WERI-Rb-1 (cell line): ENCODE measurements around the gene SCUBE3.

Source experiments
- DNase-seq: peaks from one replicate; pipeline ENCODE4 v3.0.0-alpha.2; 2020
- H3K27ac ChIP-seq: fragments of 250-450 bp; sonication (Bioruptor Pico); 2 replicates; pipeline ENCODE4 v1.5.1; 2020; ENCODE audit warnings: mild to moderate bottlenecking, moderate library complexity
- H3K27me3 ChIP-seq: fragments of 250-450 bp; sonication (Bioruptor Pico); 2 replicates; pipeline ENCODE4 v1.5.1; 2021; ENCODE audit warnings: mild to moderate bottlenecking, low read depth, moderate library complexity; ENCODE audit not compliant: insufficient read depth, severe bottlenecking
- H3K36me3 ChIP-seq: fragments of 250-450 bp; sonication (Bioruptor Pico); 2 replicates; pipeline ENCODE4 v1.5.1; 2020; ENCODE audit warnings: mild to moderate bottlenecking, moderate library complexity
- H3K4me3 ChIP-seq: 2 replicates; pipeline ENCODE4 v1.5.1; 2011; ENCODE audit warnings: low read depth, mild to moderate bottlenecking, control low read depth, low read length
- H3K9me3 ChIP-seq: fragments of 250-450 bp; sonication (Bioruptor Pico); 2 replicates; pipeline ENCODE4 v1.5.1; 2021; ENCODE audit warnings: mild to moderate bottlenecking, moderate library complexity; ENCODE audit not compliant: severe bottlenecking
- TF ChIP-seq, protein P1 (sequence below): IDR thresholded peaks from 2 replicates; pipeline ENCODE4 v1.5.1; 2011; ENCODE audit warnings: low read depth, mild to moderate bottlenecking, control low read depth, inconsistent platforms, low read length

SCUBE3 gene

DNA sequence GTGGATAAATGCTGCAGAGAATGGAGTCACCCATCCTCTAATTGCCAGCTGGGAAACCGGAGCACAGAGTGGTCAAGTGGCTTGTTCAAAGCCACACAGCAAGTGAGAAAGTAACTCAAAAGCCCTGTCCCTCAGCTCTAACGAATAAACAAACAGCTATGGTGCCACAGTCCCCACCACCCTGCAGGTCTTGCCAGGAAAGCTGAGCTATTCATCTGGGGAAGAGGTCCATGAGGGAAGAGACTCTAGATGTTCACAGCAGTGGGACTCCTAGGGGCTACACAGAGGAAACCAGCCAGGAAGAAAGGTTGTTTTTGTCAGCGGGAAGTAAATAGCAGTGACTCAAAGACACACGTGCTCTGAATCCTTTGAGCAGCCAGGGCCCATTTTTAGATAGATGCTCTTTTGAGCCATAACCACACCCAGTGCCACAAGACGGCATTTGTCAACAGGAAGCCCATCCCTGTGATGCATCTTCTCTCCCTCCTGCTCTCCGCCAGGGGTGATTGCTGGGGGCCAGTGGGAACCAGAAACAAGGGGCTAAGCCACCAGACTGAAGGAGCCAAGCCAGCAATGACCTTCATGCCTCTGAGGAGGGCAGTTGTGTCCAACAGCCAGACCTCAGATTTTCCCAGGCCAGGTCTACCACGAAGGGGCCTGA is 40.2 kb upstream of the SCUBE3 start:
- Histone ChIP-seq H3K9me3 (no peaks in the 10 kb centered on the region), H3K36me3 (no peaks in the 10 kb centered on the region), H3K27ac (no peak overlapping the region), H3K27me3 (no peaks in the 10 kb centered on the region), H3K4me3 (no peak overlapping the region)
- DNase-seq, result no peak
- TF ChIP-seq, protein P1, sequence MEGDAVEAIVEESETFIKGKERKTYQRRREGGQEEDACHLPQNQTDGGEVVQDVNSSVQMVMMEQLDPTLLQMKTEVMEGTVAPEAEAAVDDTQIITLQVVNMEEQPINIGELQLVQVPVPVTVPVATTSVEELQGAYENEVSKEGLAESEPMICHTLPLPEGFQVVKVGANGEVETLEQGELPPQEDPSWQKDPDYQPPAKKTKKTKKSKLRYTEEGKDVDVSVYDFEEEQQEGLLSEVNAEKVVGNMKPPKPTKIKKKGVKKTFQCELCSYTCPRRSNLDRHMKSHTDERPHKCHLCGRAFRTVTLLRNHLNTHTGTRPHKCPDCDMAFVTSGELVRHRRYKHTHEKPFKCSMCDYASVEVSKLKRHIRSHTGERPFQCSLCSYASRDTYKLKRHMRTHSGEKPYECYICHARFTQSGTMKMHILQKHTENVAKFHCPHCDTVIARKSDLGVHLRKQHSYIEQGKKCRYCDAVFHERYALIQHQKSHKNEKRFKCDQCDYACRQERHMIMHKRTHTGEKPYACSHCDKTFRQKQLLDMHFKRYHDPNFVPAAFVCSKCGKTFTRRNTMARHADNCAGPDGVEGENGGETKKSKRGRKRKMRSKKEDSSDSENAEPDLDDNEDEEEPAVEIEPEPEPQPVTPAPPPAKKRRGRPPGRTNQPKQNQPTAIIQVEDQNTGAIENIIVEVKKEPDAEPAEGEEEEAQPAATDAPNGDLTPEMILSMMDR, result no peak

DNA sequence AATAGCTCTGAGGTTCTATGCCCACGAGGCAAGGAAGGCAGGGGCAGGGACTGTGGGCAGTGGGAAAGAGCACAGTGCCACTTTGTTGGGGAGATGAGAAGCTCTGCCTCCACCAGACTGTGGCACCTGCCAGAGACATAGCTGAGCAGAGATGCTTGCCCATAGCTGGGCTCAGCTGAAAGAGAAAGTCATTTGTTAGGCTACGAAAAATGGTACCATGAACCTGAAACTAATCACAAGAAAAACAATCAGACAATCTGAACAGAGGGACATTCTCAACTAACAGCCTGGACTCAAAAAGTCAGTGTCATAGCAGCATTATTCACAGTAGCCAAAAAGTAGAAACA is 39.7 kb upstream of the SCUBE3 start:
- H3K4me3 ChIP-seq, result no peak overlapping the region
- no peak for DNase-seq
- H3K36me3 ChIP-seq, result no peaks in the 10 kb centered on the region
- TF ChIP-seq, protein P1, result no peak
- no peaks in the 10 kb centered on the region for H3K27me3 ChIP-seq
- H3K27ac ChIP-seq, result no peak overlapping the region
- H3K9me3 ChIP-seq, result no peaks in the 10 kb centered on the region

DNA sequence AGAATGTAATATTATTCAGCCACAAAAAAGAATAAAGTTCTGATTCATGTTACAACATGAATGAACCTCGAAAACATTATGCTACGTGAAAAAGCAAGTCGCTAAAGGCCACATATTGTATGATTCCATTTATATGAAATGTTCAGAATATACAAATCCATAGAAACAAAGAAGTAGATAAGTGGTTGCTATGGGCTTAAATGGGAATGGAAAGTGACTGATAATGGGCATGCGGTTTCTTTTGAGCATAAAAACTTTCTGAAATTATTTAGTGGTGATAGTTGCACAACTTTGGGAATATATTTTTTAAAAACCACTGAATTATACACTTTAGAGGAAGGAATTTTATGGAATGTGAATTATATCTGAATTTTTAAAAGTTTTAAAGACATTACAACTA is 39.3 kb upstream of the SCUBE3 start:
- Histone ChIP-seq H3K27ac (no peak overlapping the region), H3K4me3 (no peak overlapping the region), H3K9me3 (no peaks in the 10 kb centered on the region), H3K27me3 (no peaks in the 10 kb centered on the region), H3K36me3 (no peaks in the 10 kb centered on the region)
- DNase-seq, result no peak
- TF ChIP-seq, protein P1, result no peak

DNA sequence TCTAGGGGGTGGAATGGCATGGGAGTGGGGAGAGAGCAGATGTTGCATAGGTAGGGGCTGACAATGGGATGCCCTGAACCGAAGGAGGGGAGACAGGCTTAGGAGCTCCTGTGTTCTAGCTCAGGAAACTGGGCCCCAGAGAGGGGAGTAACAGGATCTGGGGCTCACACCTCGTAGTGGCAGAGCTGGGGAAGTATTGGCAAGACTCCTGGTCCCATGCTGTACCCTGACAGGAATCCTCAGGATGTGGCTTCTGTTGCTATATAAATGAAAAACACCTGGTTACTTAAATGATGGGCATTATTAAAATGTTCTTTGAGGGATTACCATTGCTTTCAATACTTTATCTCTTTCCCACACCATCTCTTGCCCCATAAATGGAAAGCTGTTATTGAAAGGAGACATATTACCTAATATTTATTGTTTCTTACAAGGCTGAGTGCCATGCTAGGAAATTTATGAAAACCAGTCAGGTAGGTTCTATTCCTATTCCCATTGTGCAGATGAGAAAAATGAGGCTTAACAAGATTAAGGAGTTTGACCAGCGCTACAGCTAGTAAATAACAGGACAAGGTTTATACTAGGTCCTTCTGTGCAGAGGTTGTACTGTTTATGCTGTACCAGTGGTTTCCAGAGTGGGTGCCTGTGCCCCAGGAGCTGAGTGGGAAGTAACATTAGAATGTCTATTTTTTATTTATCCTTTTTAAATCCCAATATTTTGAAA is 37.3 kb upstream of the SCUBE3 start:
- Histone ChIP-seq H3K27ac (no peak overlapping the region), H3K4me3 (no peak overlapping the region), H3K36me3 (no peaks in the 10 kb centered on the region), H3K27me3 (no peaks in the 10 kb centered on the region), H3K9me3 (no peaks in the 10 kb centered on the region)
- DNase-seq, result no peak
- TF ChIP-seq, protein P1, result no peak

DNA sequence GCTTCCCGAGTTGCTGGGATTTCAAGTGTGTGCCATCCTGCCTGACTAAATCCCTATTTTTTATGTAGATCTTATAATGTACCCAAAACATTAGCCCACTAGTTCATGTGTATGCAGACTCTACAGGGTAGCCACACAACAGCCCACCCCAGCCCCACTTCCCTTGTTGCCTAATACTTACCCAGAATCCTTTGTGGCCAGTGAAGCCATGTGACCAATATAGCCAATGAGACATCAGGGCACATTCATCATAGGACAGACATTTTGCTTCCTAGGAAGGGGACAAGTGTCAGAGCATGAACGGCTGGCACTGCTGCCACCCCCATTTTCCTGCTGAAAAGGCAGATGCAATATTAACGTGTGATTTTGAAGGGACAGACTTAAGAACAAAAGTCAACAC is 36.6 kb upstream of the SCUBE3 start:
- Histone ChIP-seq H3K36me3 (no peaks in the 10 kb centered on the region), H3K9me3 (no peaks in the 10 kb centered on the region), H3K27ac (no peak overlapping the region), H3K4me3 (no peak overlapping the region), H3K27me3 (no peaks in the 10 kb centered on the region)
- no peak for DNase-seq
- TF ChIP-seq, protein P1, result no peak
